Esophagus squamous epithelium (tissue), 4 donors: Measurements from ENCODE around the gene NRCAM.
"Not testable (repeated sequence)": the region's sequence is repeated elsewhere in the genome, so short reads cannot be mapped to it uniquely, and the experiment has no call there.

Experiments
- POLR2A ChIP-seq, 4 donors: fragments of 450-650 bp; IDR thresholded peaks; one replicate each; pipeline ENCODE4 v1.6.1; 2017; ENCODE audit warnings: antibody characterized with exemption in 4 of 4, mild to moderate bottlenecking in 4 of 4, moderate library complexity in 3 of 4
- TF ChIP-seq, protein P1 (sequence below), 6 experiments: fragments of 450-650 bp in 4 of 6; fragments of 200-600 bp in 2 of 6; sonication (generic) in 2 of 6; IDR thresholded peaks; one replicate each; pipeline ENCODE4 v1.5.1; 2016 to 2019; ENCODE audit warnings: antibody characterized with exemption in 6 of 6, mild to moderate bottlenecking in 4 of 6, moderate library complexity in 4 of 6

GRCh38 chr7:108272891-108273290 is 183.3 kb downstream of the NRCAM start:
- TF ChIP-seq, protein P1, sequence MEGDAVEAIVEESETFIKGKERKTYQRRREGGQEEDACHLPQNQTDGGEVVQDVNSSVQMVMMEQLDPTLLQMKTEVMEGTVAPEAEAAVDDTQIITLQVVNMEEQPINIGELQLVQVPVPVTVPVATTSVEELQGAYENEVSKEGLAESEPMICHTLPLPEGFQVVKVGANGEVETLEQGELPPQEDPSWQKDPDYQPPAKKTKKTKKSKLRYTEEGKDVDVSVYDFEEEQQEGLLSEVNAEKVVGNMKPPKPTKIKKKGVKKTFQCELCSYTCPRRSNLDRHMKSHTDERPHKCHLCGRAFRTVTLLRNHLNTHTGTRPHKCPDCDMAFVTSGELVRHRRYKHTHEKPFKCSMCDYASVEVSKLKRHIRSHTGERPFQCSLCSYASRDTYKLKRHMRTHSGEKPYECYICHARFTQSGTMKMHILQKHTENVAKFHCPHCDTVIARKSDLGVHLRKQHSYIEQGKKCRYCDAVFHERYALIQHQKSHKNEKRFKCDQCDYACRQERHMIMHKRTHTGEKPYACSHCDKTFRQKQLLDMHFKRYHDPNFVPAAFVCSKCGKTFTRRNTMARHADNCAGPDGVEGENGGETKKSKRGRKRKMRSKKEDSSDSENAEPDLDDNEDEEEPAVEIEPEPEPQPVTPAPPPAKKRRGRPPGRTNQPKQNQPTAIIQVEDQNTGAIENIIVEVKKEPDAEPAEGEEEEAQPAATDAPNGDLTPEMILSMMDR (IDR thresholded peaks at IDR 0.05): not testable (repeated sequence)
- TF ChIP-seq POLR2A (IDR thresholded peaks at IDR 0.05): not testable (repeated sequence)
